Sigmoid colon (tissue), 7 donors: Measurements from ENCODE around the gene MYH11. TPM values are rescaled to one million over a fixed set of nuclear protein-coding genes. Genes with fewer than 3 reads are reported as not detected.

ENCODE experiments used
- DNase-seq: peaks from one replicate; pipeline ENCODE4 v3.0.0-alpha.2; 2019
- H3K27ac ChIP-seq, 4 donors: fragments of 200-600 bp; sonication (generic); one replicate each; pipeline ENCODE4 v1.5.1; 2016 to 2019; ENCODE audit warnings: mild to moderate bottlenecking in 1 of 4
- H3K27me3 ChIP-seq, 3 donors: fragments of 200-600 bp; sonication (generic); one replicate each; pipeline ENCODE4 v1.5.1; 2019; ENCODE audit warnings: mild to moderate bottlenecking in 1 of 3
- H3K36me3 ChIP-seq, 4 donors: fragments of 200-600 bp; sonication (generic); one replicate each; pipeline ENCODE4 v1.5.1; 2016 to 2019
- H3K4me1 ChIP-seq, 4 donors: fragments of 200-600 bp; sonication (generic); one replicate each; pipeline ENCODE4 v1.5.1; 2017 to 2019
- H3K4me3 ChIP-seq, 4 donors: fragments of 200-600 bp; sonication (generic); one replicate each; pipeline ENCODE4 v1.5.1; 2017 to 2019; ENCODE audit warnings: mild to moderate bottlenecking in 2 of 4, moderate library complexity in 1 of 4
- H3K9me3 ChIP-seq, 4 donors: fragments of 200-600 bp in 3 of 4; sonication (generic) in 3 of 4; one replicate each; pipeline versions ENCODE4 v1.5.1 to v1.6.1; 2013 to 2019
- EP300 ChIP-seq, 4 donors: sonication (generic); formaldehyde crosslinking; IDR thresholded peaks; one replicate each; pipeline ENCODE4 v1.6.1; 2017; ENCODE audit warnings: antibody characterized with exemption in 4 of 4
- POLR2A ChIP-seq, 2 donors: fragments of 450-650 bp; IDR thresholded peaks; one replicate each; pipeline ENCODE4 v1.6.1; 2016; ENCODE audit warnings: antibody characterized with exemption in 2 of 2, mild to moderate bottlenecking in 2 of 2, moderate library complexity in 2 of 2
- POLR2AphosphoS5 ChIP-seq, 4 donors: sonication (generic); formaldehyde crosslinking; IDR thresholded peaks; one replicate each; pipeline ENCODE4 v1.6.1; 2017; ENCODE audit warnings: antibody characterized with exemption in 4 of 4
- WGBS, 2 donors: extraction: QIAGEN DNeasy Blood & Tissue Kit; methylation state at CpG; one replicate each; pipeline ENCODE4 v1.1.7; 2013; 5-methylcytosine and 5-hydroxymethylcytosine counted together
- intact Hi-C: fragments of 100-400 bp; cut with DNase I; formaldehyde crosslinking; loops from one replicate; pipeline ENCODE4 v1.15.1; 2023
- polyA plus RNA-seq, 3 donors: library from polyadenylated mRNA; stranded (reverse); fragments of 200-250 nt; gene quantifications; one replicate each; pipeline ENCODE4 v1.2.3, GENCODE V29; 2013
- total RNA-seq, 4 donors: library from RNA; depleted of rRNA; stranded (reverse); fragments of >200 nt; gene quantifications; one replicate each; pipeline ENCODE4 v1.1.0, GENCODE V29; 2016
- TF ChIP-seq, protein P1 (sequence below), 4 experiments: fragments of 450-650 bp in 3 of 4; fragments of 200-600 bp in 1 of 4; IDR thresholded peaks; one replicate each; pipeline ENCODE4 v1.5.1; 2016 to 2019; ENCODE audit warnings: antibody characterized with exemption in 4 of 4, mild to moderate bottlenecking in 3 of 4, moderate library complexity in 2 of 4
- donor health status: healthy with polysubstance abuse.
- donor health status: Bipolar disorder and iron deficiency.
- donor health status: healthy.

Gene MYH11
- total and polyA plus RNA-seq, 7 donors: 5.1 to 11,818 (median 4,282) TPM

DNA sequence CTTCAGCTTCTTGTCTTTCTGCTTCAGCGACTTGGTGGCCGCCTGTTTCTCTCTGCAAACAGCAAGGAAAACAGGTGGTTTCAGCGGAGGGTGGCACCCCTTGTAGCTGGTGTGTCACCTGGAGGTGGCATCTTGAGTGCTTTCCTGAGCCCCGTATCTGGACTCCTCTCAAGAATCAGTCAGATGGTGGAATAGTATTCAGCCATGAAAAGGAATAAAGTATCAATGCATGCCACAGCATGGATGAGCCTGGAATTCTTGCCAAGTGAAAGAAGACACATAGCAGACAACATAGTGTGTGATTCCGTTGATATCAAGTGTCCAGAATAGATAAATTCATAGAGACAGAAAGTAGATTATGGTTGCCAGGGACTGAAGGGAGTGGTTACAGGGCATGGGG is 141.6 kb downstream of the MYH11 start:
- H3K27me3 ChIP-seq: no peaks in the 10 kb centered on the region
- H3K4me1 ChIP-seq: peaks cover 0 to 28% (median 14%) of the 10 kb centered on the region in 4 donors
- H3K4me3 ChIP-seq: no peak overlapping the region
- no peaks in the 10 kb centered on the region for H3K9me3 ChIP-seq
- H3K36me3 ChIP-seq: peaks cover 96 to 100% (median 99%) of the 10 kb centered on the region in 4 donors
- DNase-seq: no peak
- H3K27ac ChIP-seq: peak overlapping the region; percentile 13 to 80 (median 50)
- 96% methylated on average over 5 of the region's 5 CpGs for WGBS, 2 donors
- TF ChIP-seq POLR2AphosphoS5 (IDR thresholded peaks at IDR 0.05): peak in 3 of 4 donors; percentile 24 to 57 (median 28)
- TF ChIP-seq, protein P1, sequence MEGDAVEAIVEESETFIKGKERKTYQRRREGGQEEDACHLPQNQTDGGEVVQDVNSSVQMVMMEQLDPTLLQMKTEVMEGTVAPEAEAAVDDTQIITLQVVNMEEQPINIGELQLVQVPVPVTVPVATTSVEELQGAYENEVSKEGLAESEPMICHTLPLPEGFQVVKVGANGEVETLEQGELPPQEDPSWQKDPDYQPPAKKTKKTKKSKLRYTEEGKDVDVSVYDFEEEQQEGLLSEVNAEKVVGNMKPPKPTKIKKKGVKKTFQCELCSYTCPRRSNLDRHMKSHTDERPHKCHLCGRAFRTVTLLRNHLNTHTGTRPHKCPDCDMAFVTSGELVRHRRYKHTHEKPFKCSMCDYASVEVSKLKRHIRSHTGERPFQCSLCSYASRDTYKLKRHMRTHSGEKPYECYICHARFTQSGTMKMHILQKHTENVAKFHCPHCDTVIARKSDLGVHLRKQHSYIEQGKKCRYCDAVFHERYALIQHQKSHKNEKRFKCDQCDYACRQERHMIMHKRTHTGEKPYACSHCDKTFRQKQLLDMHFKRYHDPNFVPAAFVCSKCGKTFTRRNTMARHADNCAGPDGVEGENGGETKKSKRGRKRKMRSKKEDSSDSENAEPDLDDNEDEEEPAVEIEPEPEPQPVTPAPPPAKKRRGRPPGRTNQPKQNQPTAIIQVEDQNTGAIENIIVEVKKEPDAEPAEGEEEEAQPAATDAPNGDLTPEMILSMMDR (IDR thresholded peaks at IDR 0.05): no peak
- no peak for TF ChIP-seq EP300 (IDR thresholded peaks at IDR 0.05)
- no peak for TF ChIP-seq POLR2A (IDR thresholded peaks at IDR 0.05)
- intact Hi-C loops: no loop called here

DNA sequence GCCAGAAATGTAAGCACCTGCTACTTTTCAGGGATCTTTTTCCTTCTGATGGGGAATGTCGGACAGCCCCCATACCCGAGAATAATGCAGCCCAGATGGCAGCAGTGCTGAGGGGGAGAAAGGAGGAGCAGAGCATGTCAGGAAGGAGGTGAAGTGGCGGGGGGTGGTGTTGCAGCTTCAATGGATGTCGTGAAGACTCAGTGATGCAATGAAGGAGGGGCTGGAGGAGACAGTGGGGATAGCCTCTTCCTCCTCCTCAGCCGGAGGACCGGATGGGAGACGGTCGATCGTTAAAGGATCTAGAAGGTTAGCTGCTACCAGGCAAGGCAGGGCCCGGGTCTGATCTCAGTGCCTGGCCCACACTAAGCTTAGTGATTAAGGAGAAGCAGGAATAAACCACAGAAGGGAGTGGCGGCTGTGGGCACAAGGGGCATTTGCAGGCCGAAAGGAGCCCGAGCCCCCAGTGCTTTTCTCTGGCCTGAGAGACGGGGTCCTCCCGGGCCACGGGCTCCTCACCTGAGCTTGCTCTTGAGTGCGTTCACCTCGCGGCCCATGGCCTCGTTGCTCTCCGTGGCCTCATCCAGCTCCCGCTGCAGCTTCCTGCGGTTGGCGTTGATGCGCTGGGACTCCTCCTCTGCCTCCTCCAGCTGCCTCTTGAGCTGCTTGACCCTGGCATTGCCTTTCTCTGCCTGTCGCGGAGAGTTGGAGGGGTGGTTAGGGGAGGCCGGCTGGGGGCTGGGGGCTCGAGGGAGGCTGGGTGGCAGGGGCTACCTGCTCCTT is 142.2 kb downstream of the MYH11 start:
- no peaks in the 10 kb centered on the region for H3K27me3 ChIP-seq
- 93 to 96% methylated on average over 29 of the region's 29 CpGs for WGBS, 2 donors
- peak overlapping the region; percentile 20 to 80 (median 50) for H3K27ac ChIP-seq
- DNase-seq: no peak
- intact Hi-C loops: no loop called here
- peaks cover 95 to 100% (median 98%) of the 10 kb centered on the region in 4 donors for H3K36me3 ChIP-seq
- H3K9me3 ChIP-seq: no peaks in the 10 kb centered on the region
- peaks cover 0 to 29% (median 13%) of the 10 kb centered on the region in 4 donors for H3K4me1 ChIP-seq
- TF ChIP-seq POLR2AphosphoS5 (IDR thresholded peaks at IDR 0.05) (peak in 2 of 4 donors; percentile 33 to 40), POLR2A (IDR thresholded peaks at IDR 0.05) (no peak)
- no peak overlapping the region for H3K4me3 ChIP-seq

DNA sequence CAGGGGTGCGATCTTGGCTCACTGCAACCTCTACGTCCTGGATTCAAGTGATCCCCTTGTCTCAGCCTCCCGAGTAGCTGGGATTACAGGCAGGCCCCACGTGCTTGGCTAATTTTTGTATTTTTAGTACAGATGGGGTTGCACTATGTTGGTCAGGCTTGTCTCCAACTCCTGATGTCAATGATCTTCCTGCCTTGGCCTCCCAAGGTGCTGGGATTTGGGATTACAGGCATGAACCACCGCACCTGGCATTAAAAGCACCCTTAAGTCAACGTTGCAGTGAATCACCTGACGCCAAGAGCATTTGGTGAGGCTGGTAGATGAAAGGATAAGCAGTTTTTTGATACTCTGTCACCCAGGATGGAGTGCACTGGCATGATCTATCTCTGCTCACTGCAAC is 147.8 kb downstream of the MYH11 start:
- peak overlapping the region; percentile 21 to 80 (median 72) for H3K27ac ChIP-seq
- peaks cover 0 to 39% (median 16%) of the 10 kb centered on the region in 4 donors for H3K4me1 ChIP-seq
- no peaks in the 10 kb centered on the region for H3K9me3 ChIP-seq
- TF ChIP-seq POLR2A (IDR thresholded peaks at IDR 0.05) (no peak), POLR2AphosphoS5 (IDR thresholded peaks at IDR 0.05) (peak in 2 of 4 donors; percentile 58 to 59)
- TF ChIP-seq, protein P1 (IDR thresholded peaks at IDR 0.05): no peak
- peaks cover 53 to 99% (median 84%) of the 10 kb centered on the region in 4 donors for H3K36me3 ChIP-seq
- no peaks in the 10 kb centered on the region for H3K27me3 ChIP-seq
- 86 to 91% methylated on average over 7 of the region's 7 CpGs for WGBS, 2 donors
- intact Hi-C loops: no loop called here
- no peak for DNase-seq
- H3K4me3 ChIP-seq: no peak overlapping the region

DNA sequence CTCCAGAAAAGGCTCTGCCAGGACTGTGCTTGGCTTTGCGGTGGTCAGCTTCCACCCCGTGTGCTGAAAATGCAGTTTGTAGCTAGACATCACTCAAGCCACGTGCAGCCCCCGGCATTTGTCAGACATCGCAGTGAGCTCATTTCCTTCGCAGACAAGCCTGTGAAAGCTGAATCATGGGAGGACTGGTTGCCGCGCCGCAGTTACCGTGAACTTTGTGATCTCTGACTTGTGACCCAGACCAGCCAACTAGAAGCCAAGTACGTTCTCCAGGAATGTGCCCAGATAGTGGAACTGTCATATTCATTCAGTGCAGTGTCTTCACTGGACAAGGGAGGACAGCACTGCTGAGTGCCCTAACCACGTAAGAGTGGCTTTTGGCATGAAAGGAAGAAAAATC is 148.7 kb downstream of the MYH11 start:
- TF ChIP-seq, protein P1 (IDR thresholded peaks at IDR 0.05): no peak
- TF ChIP-seq POLR2A (IDR thresholded peaks at IDR 0.05) (no peak), EP300 (IDR thresholded peaks at IDR 0.05) (no peak), POLR2AphosphoS5 (IDR thresholded peaks at IDR 0.05) (peak in 3 of 4 donors; percentile 46 to 77 (median 77))
- no peak for DNase-seq
- 90 to 96% methylated on average over 12 of the region's 12 CpGs for WGBS, 2 donors
- H3K4me1 ChIP-seq: peaks cover 0 to 38% (median 18%) of the 10 kb centered on the region in 4 donors
- no peaks in the 10 kb centered on the region for H3K27me3 ChIP-seq
- H3K9me3 ChIP-seq: no peaks in the 10 kb centered on the region
- intact Hi-C loops: no loop called here
- H3K36me3 ChIP-seq: peaks cover 45 to 99% (median 80%) of the 10 kb centered on the region in 4 donors
- no peak overlapping the region for H3K4me3 ChIP-seq
- peak overlapping the region; percentile 34 to 80 (median 72) for H3K27ac ChIP-seq

DNA sequence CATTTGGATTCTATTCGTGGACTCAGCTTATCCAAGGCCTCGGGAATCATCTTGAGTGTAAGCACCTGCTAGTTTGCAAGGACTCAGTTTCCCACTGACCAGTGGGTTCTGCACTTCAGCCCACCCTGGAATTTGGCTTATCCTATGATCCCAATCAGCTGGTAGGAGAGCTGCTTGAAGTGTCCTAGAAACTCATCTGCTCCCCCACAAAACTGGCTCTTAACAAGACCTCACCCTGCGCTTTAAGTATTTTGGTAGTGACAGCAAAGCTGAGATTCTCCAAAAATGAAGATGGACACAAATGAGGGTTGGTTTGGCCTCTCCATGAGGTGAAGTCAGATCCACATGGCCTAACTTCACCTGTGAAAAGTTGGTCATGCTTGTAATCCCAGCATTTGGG is 149.5 kb downstream of the MYH11 start:
- H3K4me1 ChIP-seq: peaks cover 0 to 36% (median 20%) of the 10 kb centered on the region in 4 donors
- DNase-seq: no peak
- TF ChIP-seq, protein P1 (IDR thresholded peaks at IDR 0.05): no peak
- TF ChIP-seq POLR2AphosphoS5 (IDR thresholded peaks at IDR 0.05): peak; percentile 4 to 67 (median 46)
- no peak for TF ChIP-seq EP300 (IDR thresholded peaks at IDR 0.05)
- H3K9me3 ChIP-seq: no peaks in the 10 kb centered on the region
- H3K27me3 ChIP-seq: no peaks in the 10 kb centered on the region
- intact Hi-C loops: no loop called here
- H3K36me3 ChIP-seq: peaks cover 37 to 93% (median 73%) of the 10 kb centered on the region in 4 donors
- WGBS, 2 donors: 93 to 95% methylated on average over 3 of the region's 3 CpGs
- H3K27ac ChIP-seq: peak overlapping the region; percentile 34 to 80 (median 72)
- H3K4me3 ChIP-seq: no peak overlapping the region
